HG02970 (cell line): Measurements from ENCODE around the gene RPS25.
"Not testable (repeated sequence)": the region's sequence is repeated elsewhere in the genome, so short reads cannot be mapped to it uniquely, and the experiment has no call there.

Source experiments
- ATAC-seq: cut with Tn5 transposase; IDR thresholded peaks from one replicate; pipeline ENCODE4 v1.9.1; 2021; ENCODE audit warnings: mild to moderate bottlenecking, moderate library complexity, moderate number of reproducible peaks; ENCODE audit not compliant: unreplicated experiment, low FRiP score

Gene RPS25

DNA sequence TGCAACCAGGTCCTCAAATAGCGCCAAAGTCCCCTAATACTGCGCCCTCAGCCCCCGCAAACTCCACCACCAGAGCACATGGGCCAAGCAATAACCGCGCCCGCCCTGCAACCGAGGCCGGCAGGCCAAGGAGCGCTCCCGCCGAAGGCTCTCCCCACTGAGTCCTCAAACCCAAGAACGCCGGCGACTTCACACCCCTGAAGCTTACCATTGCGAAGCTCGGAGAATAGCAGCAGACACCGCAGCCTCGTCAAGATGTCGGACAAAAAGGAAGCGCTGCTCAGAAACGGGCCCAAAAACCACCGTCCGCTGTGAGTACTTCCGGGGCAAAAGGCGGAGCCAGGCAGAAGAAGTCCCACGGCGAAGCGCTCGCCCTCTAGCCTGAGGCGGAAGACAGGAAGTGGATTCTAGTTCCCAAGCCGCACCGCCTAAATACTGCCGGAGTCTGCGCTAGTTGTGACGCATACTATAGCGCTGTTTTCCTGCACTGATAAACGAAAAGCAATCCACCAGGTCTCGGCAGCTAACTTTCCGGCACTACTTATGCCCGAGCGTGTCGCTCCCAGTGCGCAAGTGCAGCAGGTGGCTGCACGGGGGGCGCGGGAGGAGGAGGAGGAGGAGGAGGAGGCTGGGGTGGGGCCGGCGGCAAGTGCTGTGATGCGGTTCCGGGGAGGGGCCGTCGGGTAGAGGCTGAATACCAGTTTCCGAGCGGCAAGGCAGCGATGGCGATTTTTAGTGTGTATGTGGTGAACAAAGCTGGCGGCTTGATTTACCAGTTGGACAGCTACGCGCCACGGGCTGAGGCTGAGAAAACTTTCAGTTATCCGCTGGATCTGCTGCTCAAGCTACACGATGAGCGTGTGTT, at the start of gene RPS25, which contains the start of gene TRAPPC4:
Gene RPS25, minus strand, starts transcription at position 270 of the 865 bp plus-strand sequence. Its CDS starts 59 bp downstream, at position 211.
Gene TRAPPC4, plus strand, starts transcription at position 693 of the 865 bp plus-strand sequence. Its CDS starts 30 bp downstream, at position 723.
- peak; percentile 83 for ATAC-seq

DNA sequence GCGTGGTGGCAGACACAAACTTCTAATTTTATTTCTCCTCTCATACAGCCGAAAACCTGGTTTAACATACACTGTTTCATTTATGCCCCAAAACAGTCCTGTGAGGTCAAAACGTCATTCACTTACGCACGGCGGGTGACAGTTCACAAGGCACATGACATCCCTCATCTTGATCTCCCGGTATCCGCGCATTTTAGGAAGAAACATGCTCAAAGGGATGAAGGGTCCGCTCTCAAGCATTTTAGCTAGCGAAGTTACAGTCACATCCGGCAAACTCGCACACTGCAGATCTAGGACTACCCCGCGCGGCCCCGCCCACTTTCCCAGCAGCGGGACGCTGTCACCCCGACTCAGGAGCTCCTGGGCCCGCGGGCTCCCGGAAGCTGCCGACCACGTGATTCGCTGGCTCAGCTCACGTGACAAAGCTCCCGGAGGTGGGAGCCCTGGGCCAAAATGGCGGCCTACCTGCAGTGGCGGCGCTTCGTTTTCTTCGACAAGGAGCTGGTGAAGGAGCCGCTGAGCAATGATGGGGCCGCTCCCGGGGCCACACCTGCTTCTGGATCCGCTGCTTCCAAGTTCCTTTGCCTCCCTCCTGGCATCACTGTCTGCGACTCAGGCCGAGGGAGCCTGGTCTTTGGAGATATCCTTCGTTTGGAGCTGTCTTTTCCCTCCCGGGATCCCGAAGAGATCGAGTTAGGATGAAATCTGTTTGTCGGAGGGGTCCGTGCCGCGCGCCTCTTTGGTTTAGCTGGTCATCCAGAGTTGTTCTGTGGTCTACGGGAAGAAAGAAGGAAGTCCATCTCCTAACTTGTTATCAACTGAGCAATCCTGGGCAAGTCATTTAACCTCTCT, 49.5 kb upstream of the RPS25 start, which contains the start of gene VPS11:
Gene VPS11, plus strand, starts transcription at position 448 of the 852 bp plus-strand sequence. Its CDS starts 6 bp downstream, at position 454.
- ATAC-seq, result peak; percentile 93

- no peak for ATAC-seq
Observed at GRCh38 chr11:119065369-119065768, 47.2 kb upstream of the RPS25 start.

DNA sequence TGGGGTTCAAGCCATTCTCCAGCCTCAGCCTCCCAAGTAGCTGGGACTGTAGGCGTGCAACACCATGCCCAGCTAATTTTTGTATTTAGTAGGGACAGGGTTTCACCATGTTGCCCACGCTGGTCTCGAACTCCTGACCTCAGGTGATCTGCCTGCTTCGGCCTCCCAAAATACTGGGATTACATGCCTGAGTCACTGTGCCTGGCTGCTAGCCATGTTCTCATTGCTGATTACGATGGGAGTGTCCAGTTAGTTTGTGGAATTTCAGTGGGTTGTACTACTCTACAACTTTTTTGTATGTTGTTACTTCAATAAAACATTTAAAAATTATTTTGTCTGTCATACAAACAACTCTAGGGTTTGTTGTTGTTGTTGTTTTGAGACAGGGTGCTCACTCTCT, 44.6 kb upstream of the RPS25 start:
- no peak for ATAC-seq

DNA sequence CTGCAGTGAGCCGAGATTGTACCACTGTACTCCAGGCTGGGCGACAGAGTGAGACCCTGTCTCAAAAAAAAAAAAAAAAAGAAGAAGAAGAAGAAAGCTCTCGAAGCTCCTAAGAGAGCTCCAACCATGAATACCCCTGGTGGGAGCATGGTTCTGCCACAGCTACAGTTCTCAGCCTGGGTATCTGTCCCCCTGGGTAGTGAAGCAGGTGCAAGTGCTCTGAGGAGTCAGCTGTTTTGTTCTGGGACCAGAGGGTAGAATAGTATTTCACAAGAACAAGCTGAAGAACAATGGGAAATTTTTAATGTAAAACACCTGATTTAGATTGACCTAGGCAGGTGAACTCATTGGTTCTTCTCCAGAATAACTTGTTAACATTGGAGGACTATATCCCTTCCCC, 43.1 kb upstream of the RPS25 start:
- ATAC-seq, result no peak

- ATAC-seq, result not testable (repeated sequence)
Observed at GRCh38 chr11:119059128-119059527, 41.0 kb upstream of the RPS25 start.

- peak; percentile 89 for ATAC-seq
Observed at GRCh38 chr11:119057000-119057769, 39.0 kb upstream of the RPS25 start, which contains the start of gene HYOU1. Gene HYOU1 (minus strand): TSS chr11:119057205. CDS start chr11:119056160, 1,045 bp downstream.

GRCh38 chr11:119056421-119056999, 38.4 kb upstream of the RPS25 start:
- peak; percentile 9 for ATAC-seq

DNA sequence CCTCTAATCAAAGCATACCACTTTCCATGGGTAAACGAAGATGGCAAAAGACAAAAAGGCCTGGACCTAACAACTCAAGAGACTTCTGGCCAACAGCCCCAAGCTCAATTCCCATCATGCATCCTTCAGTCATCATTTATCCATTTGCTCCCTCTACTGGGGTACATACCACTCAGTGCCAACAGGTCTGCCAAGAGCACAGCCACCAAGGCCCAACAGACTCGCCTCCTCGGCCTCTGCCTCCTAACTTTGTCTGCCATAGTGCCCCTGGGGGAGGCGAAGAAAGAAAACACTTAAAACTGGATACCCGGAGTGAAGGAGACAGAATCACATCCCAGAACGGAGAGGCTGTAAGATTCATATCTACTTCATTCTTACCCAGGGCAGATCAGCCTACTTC, 37.8 kb upstream of the RPS25 start:
- ATAC-seq, result no peak

DNA sequence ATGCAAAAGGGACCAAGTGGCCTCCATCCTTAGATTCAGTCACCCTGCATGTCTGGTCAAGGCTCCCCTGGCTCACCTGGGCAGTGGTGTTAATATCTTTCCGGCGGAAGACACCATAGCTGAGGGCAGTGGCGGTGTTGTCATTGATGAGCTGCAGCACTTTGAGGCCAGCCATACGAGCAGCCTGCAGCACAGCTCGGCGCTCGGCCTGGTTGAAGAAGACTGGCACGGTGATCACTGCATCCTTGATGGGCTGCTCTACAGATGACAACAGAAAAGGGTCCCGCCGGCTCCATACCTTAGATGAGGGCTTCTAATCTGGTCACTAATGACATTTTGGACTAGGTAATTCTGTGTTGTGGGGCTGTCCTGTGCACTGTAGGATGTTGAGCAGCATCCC, 36.3 kb upstream of the RPS25 start:
- ATAC-seq, result no peak

DNA sequence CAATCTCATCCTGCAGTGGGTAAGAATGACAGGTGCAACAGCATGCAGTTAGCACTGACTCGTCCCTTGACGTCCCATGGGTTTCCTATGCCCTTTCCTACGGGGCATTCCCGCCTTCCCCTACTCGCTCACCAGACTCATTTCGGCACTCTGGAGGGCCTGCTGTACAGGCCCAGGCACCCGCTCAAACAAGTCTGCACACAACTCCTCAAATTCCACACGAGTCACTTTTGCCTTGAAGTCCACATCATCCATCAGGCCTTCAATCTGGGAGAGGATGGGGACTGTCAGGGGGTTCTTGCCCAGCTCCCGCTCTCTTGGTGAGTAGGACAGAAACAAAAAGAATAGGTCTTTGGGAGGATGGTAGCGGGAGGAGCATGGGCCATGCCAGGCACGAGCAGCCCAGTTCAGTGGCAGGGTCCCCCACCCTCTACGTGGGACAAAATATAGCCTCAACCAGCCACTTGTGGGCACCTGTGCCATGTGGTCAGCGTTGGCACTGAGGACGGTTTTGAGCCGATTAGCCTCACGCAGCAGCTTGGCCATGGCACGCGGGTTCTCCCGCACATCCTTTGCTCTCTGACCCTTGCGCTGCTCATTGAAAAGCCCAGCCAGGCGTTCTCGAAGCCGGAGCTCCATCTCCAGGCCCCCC, 34.1 kb upstream of the RPS25 start:
- ATAC-seq, result no peak

DNA sequence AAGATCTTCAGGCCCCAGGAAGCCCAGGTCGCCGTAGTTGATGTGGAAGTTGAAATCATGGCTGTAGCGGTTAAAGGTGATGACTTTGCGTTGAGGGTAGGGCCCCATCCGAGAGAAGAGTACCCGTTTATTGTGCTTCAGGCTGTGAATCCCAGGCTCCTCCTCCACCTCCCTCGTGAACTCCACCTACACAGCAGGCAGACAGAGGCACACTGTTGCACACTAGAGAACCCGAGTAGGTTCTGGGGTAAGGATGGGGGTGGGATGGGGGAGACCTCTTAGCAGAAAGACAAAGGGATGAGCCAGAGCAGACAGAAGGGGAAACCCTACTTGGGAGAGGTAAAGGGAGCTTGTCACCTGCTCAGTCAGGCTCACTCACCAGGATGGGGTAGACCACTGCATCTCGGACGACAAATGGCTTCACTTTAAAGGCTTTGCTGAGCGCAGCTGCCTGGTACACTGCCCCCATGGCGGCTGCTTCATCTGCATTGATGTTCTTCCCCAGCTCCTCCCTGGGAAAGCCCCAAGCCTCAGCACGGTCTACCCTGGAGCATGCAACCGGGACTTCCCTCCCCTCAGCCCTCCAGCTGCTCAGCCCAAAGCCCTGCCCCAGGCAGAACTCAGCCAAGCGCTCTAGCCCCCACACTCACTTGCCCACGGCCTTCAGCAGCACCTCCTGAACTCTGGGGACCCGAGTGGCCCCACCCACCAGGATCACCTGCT, 33.5 kb upstream of the RPS25 start:
- no peak for ATAC-seq

- no peak for ATAC-seq
Observed at GRCh38 chr11:119049081-119049480, 30.9 kb upstream of the RPS25 start.

- ATAC-seq, result no peak
Observed at GRCh38 chr11:119048644-119049043, 30.5 kb upstream of the RPS25 start.

GRCh38 chr11:119047205-119047604, 29.1 kb upstream of the RPS25 start:
- no peak for ATAC-seq

GRCh38 chr11:119046489-119046888, 28.3 kb upstream of the RPS25 start:
- ATAC-seq, result no peak

DNA sequence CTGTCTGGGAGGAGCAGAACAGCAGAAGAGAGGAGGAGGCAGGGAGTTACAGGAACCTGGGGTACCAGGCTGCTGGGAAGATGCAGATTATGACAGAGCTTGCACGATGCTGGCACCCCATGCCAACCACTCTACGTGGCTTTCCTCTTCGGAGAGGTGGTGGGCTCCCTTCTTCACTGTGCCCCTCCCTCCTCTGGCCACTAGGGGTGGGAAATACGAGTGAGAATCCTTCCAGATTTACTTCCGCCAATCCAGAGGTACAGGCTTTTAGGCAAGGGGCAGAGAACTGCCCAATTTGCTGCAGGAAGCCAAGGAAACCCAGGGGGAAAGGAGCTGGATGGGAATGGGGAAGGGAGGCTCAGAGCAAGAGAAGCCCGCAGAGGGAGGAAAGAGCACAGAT, 26.6 kb upstream of the RPS25 start:
- ATAC-seq, result no peak

DNA sequence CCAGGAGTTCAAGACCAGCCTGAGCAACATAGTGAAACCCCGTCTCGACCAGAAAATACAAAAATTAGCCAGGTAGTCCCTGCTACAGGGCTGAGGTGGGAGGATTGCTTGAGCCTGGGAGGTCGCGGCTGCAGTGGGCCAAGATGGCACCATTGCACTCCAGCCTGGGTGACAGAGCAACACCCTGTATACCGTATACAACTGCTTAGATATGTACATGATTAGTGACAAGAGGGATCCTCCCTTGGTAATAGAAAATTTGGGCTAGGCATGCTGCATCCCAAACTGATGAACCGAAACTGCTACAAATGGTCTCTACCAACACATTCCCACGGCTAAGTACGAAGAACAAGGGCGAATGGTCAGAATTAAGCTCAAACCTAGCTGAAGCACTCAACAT, 24.8 kb upstream of the RPS25 start:
- no peak for ATAC-seq
